Loucy (cell line): ENCODE results near the gene RAB8A.

Experiments
- H2AFZ ChIP-seq: fragments of 200-600 bp; sonication (generic); 2 replicates; pipeline ENCODE4 v1.6.0; 2016; ENCODE audit warnings: antibody characterized with exemption, mild to moderate bottlenecking, low read length, moderate library complexity
- H3F3A ChIP-seq: fragments of 200-600 bp; 2 replicates; pipeline ENCODE4 v1.6.0; 2016; ENCODE audit warnings: antibody characterized with exemption, low read depth, mild to moderate bottlenecking
- H3K27me3 ChIP-seq: fragments of 200-600 bp; sonication (generic); 2 replicates; pipeline ENCODE4 v1.6.1; 2014; ENCODE audit warnings: low read length, mild to moderate bottlenecking; ENCODE audit not compliant: insufficient read depth, poor library complexity, severe bottlenecking
- H3K36me3 ChIP-seq: fragments of 200-600 bp; sonication (generic); 2 replicates; pipeline ENCODE4 v1.6.1; 2016; ENCODE audit warnings: low read length; ENCODE audit not compliant: insufficient read depth
- H3K4me1 ChIP-seq: fragments of 200-600 bp; sonication (generic); 2 replicates; pipeline ENCODE4 v1.5.1; 2014; ENCODE audit warnings: low read length, mild to moderate bottlenecking; ENCODE audit not compliant: insufficient read depth, poor library complexity, severe bottlenecking
- H3K4me2 ChIP-seq: fragments of 200-600 bp; sonication (generic); 2 replicates; pipeline ENCODE4 v1.6.0; 2014; ENCODE audit warnings: antibody characterized with exemption, low read length, low read depth, mild to moderate bottlenecking; ENCODE audit not compliant: poor library complexity, severe bottlenecking
- H3K4me3 ChIP-seq: fragments of 200-600 bp; sonication (generic); 2 replicates; pipeline ENCODE4 v1.5.1; 2014; ENCODE audit warnings: low read length, mild to moderate bottlenecking, mixed read lengths; ENCODE audit not compliant: poor library complexity, severe bottlenecking
- H3K79me2 ChIP-seq: fragments of 200-600 bp; sonication (generic); 2 replicates; pipeline ENCODE4 v1.6.1; 2014; ENCODE audit warnings: low read length; ENCODE audit not compliant: insufficient read depth
- H3K9ac ChIP-seq: fragments of 200-600 bp; sonication (generic); 2 replicates; pipeline ENCODE4 v1.6.0; 2014; ENCODE audit warnings: mild to moderate bottlenecking, low read depth, low read length, moderate library complexity; ENCODE audit not compliant: poor library complexity, severe bottlenecking
- H3K9me2 ChIP-seq: fragments of 200-600 bp; sonication (generic); replicated peaks from 2 replicates; pipeline ENCODE4 v1.6.1; 2016; ENCODE audit warnings: low read depth, low read length, mixed read lengths
- H3K9me3 ChIP-seq: fragments of 200-600 bp; sonication (generic); 2 replicates; pipeline ENCODE4 v1.6.1; 2014; ENCODE audit warnings: mild to moderate bottlenecking, antibody characterized with exemption, low read length, low read depth; ENCODE audit not compliant: insufficient read depth
- H4K20me1 ChIP-seq: fragments of 200-600 bp; sonication (generic); 2 replicates; pipeline ENCODE4 v1.6.0; 2014; ENCODE audit warnings: antibody characterized with exemption, low read length, mild to moderate bottlenecking; ENCODE audit not compliant: insufficient read depth, poor library complexity, severe bottlenecking
- CTCF ChIP-seq: fragments of 200-600 bp; sonication (generic); conservative IDR thresholded peaks from 2 replicates; pipeline ENCODE4 v1.5.1; 2014; ENCODE audit warnings: mild to moderate bottlenecking, antibody characterized with exemption, low read length
- EZH2phosphoT487 ChIP-seq: fragments of 200-600 bp; IDR thresholded peaks from 2 replicates; pipeline ENCODE4 v1.6.1; 2018; ENCODE audit warnings: antibody characterized with exemption, mild to moderate bottlenecking, moderate library complexity, borderline replicate concordance

RAB8A gene

GRCh38 chr19:16074488-16075365 lies 37.0 kb upstream of the RAB8A start:
- Histone ChIP-seq H3K4me3 (peak overlapping the region; percentile 92), H4K20me1 (peaks cover 8% of the 10 kb centered on the region)

GRCh38 chr19:16075430-16076153 lies 36.1 kb upstream of the RAB8A start:
- Histone ChIP-seq H3K79me2 (peaks cover 72% of the 10 kb centered on the region), H3K9me3 (no peaks in the 10 kb centered on the region), H3K27me3 (peaks cover 18% of the 10 kb centered on the region), H4K20me1 (peaks cover 17% of the 10 kb centered on the region), H3K4me3 (peak overlapping the region; percentile 92), H3K36me3 (peaks cover 13% of the 10 kb centered on the region), H3K4me1 (peaks cover 54% of the 10 kb centered on the region), H3F3A (peaks cover 21% of the 10 kb centered on the region), H3K9me2 (no peaks in the 10 kb centered on the region), H3K9ac (peak overlapping the region; percentile 99), H3K4me2 (peak overlapping the region; percentile 88), H2AFZ (peak overlapping the region; percentile 56; the same call in 1 of the 2 replicates)
- TF ChIP-seq EZH2phosphoT487 (no peak), CTCF (no peak)

More at GRCh38 chr19:16074488-16075365, 37.0 kb upstream of the RAB8A start:
- H3K79me2 ChIP-seq = peaks cover 63% of the 10 kb centered on the region
- no peak for TF ChIP-seq CTCF
- TF ChIP-seq EZH2phosphoT487 = no peak
- H3K36me3 ChIP-seq = peaks cover 8% of the 10 kb centered on the region
- peak overlapping the region; percentile 99 for H3K9ac ChIP-seq
- peaks cover 21% of the 10 kb centered on the region for H3F3A ChIP-seq
- H3K9me2 ChIP-seq = no peaks in the 10 kb centered on the region
- H3K4me1 ChIP-seq = peaks cover 54% of the 10 kb centered on the region
- H2AFZ ChIP-seq = no peak overlapping the region
- no peaks in the 10 kb centered on the region for H3K9me3 ChIP-seq
- peak overlapping the region; percentile 88 for H3K4me2 ChIP-seq
- H3K27me3 ChIP-seq = peaks cover 18% of the 10 kb centered on the region

- peak within 1 kb of the TSS; percentile 56; the same call in 1 of the 2 replicates for H2AFZ ChIP-seq
- H3K9me2 ChIP-seq = no peaks in the 10 kb centered on the region
- H3K4me3 ChIP-seq = peak within 1 kb of the TSS; percentile 92
- TF ChIP-seq CTCF (no peak), EZH2phosphoT487 (no peak)
- peaks cover 54% of the 10 kb centered on the region for H3K4me1 ChIP-seq
- H3K27me3 ChIP-seq = peaks cover 18% of the 10 kb centered on the region
- H4K20me1 ChIP-seq = peaks cover 25% of the 10 kb centered on the region
- peaks cover 80% of the 10 kb centered on the region for H3K79me2 ChIP-seq
- H3K36me3 ChIP-seq = peaks cover 21% of the 10 kb centered on the region
- peak within 1 kb of the TSS; percentile 99 for H3K9ac ChIP-seq
- H3K4me2 ChIP-seq = peak within 1 kb of the TSS; percentile 88
- H3F3A ChIP-seq = peaks cover 21% of the 10 kb centered on the region
- H3K9me3 ChIP-seq = no peaks in the 10 kb centered on the region
These were observed 35.3 kb upstream of the RAB8A start, which contains the start of gene TPM4 for GRCh38 chr19:16076154-16076957. TSS of gene TPM4 (plus strand) at chr19:16076495. CDS start at chr19:16076566, 71 bp downstream.
